ENCODE measurements around the gene SUCLG2.

- TF ChIP-seq CTCF (IDR thresholded peaks at IDR 0.05 in 2 of 3, conservative IDR thresholded peaks at IDR 0.05 in 1 of 3; ENCODE audit: control insufficient read depth in 2 of 3, extremely low read depth in 1 of 3, insufficient read depth in 1 of 3, low read depth in 3 of 3, low read length in 3 of 3) = no peak
- no peak for TF ChIP-seq TARDBP (IDR thresholded peaks at IDR 0.05; ENCODE audit: borderline replicate concordance)
- TF ChIP-seq USF2 (IDR thresholded peaks at IDR 0.05; ENCODE audit: borderline replicate concordance, low read depth, low read length) = no peak
These were observed 318.6 kb downstream of the SUCLG2 start for GRCh38 chr3:67335813-67336212.
